ENCODE results near the gene DENND5A.

GRCh38 chr11:9146477-9146876, 118.7 kb downstream of the DENND5A start:
- TF ChIP-seq CTCF (IDR thresholded peaks at IDR 0.05; ENCODE audit: low read depth, low read length, poor library complexity, severe bottlenecking) = no peak
- TF ChIP-seq EZH2phosphoT487 (IDR thresholded peaks at IDR 0.05; ENCODE audit: borderline replicate concordance, low read length) = no peak

All from DOHH2 (cell line).